SK-N-SH (cell line): ENCODE data around the gene APBA2.

Experiments used
- EP300 ChIP-seq, 2 experiments: IDR thresholded peaks; 2 replicates each; pipeline versions ENCODE4 v1.4.0 to v1.6.1; 2012; ENCODE audit warnings: borderline replicate concordance in 1 of 2, low read depth in 1 of 2, low read length in 1 of 2
- POLR2AphosphoS5 ChIP-seq: IDR thresholded peaks from 2 replicates; pipeline ENCODE4 v1.6.1; 2012; ENCODE audit warnings: low read depth, low read length
- SIN3A ChIP-seq: IDR thresholded peaks from 2 replicates; pipeline ENCODE4 v1.6.1; 2012; ENCODE audit warnings: low read depth, mild to moderate bottlenecking, low read length, moderate library complexity, borderline replicate concordance
- TF ChIP-seq, protein P1 (sequence below): fragments of 200-600 bp; sonication (generic); IDR thresholded peaks from 2 replicates; pipeline ENCODE4 v1.6.1; 2017; ENCODE audit warnings: antibody characterized with exemption, mild to moderate bottlenecking, moderate library complexity
- TF ChIP-seq, protein P2 (sequence below): IDR thresholded peaks from 2 replicates; pipeline ENCODE4; 2012

DNA sequence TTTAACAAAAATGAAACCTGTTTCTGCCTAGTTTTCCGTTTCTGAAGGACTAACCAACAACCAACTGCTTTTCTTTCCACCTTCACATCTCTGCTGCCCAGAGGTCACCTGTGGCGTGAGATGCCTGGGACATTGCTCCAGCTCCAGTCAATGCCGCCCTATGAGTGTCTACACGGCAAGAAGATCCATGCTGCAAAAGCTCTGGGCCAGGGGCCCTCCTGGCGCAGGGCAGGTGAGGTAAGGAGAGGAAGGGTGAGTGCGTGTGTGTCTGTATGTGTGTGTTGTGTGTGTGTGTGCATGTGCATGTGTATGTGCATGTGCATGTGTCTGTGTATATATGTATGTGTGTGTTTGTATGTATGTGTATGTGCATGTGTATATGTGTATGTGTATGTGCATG lies 252.5 kb downstream of the APBA2 start:
- TF ChIP-seq POLR2AphosphoS5, result no peak
- TF ChIP-seq EP300 (IDR thresholded peaks at IDR 0.05; ENCODE audit: borderline replicate concordance in 1 of 2, low read depth in 1 of 2, low read length in 1 of 2), result no peak
- TF ChIP-seq, protein P1, sequence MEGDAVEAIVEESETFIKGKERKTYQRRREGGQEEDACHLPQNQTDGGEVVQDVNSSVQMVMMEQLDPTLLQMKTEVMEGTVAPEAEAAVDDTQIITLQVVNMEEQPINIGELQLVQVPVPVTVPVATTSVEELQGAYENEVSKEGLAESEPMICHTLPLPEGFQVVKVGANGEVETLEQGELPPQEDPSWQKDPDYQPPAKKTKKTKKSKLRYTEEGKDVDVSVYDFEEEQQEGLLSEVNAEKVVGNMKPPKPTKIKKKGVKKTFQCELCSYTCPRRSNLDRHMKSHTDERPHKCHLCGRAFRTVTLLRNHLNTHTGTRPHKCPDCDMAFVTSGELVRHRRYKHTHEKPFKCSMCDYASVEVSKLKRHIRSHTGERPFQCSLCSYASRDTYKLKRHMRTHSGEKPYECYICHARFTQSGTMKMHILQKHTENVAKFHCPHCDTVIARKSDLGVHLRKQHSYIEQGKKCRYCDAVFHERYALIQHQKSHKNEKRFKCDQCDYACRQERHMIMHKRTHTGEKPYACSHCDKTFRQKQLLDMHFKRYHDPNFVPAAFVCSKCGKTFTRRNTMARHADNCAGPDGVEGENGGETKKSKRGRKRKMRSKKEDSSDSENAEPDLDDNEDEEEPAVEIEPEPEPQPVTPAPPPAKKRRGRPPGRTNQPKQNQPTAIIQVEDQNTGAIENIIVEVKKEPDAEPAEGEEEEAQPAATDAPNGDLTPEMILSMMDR, result no peak
- TF ChIP-seq, protein P2, sequence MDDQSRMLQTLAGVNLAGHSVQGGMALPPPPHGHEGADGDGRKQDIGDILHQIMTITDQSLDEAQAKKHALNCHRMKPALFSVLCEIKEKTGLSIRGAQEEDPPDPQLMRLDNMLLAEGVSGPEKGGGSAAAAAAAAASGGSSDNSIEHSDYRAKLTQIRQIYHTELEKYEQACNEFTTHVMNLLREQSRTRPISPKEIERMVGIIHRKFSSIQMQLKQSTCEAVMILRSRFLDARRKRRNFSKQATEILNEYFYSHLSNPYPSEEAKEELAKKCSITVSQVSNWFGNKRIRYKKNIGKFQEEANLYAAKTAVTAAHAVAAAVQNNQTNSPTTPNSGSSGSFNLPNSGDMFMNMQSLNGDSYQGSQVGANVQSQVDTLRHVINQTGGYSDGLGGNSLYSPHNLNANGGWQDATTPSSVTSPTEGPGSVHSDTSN, result no peak
- TF ChIP-seq SIN3A, result no peak
